Transverse colon (tissue), 4 donors: ENCODE results near the gene SRP9. TPM values are rescaled to one million over a fixed set of nuclear protein-coding genes. Genes with fewer than 3 reads are reported as not detected.

Source experiments
- DNase-seq: peaks from one replicate; pipeline ENCODE4 v3.0.0-alpha.2; 2019
- H3K27ac ChIP-seq, 4 donors: fragments of 200-600 bp; sonication (generic); 2 replicates each; pipeline ENCODE4 v1.5.1; 2016 to 2018; ENCODE audit warnings: inconsistent platforms in 4 of 4
- H3K27me3 ChIP-seq: fragments of 200-600 bp; sonication (generic); 2 replicates; pipeline ENCODE4 v1.5.1; 2017; ENCODE audit warnings: inconsistent platforms
- H3K36me3 ChIP-seq, 4 donors: fragments of 200-600 bp; sonication (generic); 2 replicates each; pipeline ENCODE4 v1.5.1; 2017 to 2019; ENCODE audit warnings: inconsistent platforms in 4 of 4
- H3K4me1 ChIP-seq, 4 donors: fragments of 200-600 bp; sonication (generic); 2 replicates each; pipeline ENCODE4 v1.5.1; 2017 to 2020; ENCODE audit warnings: inconsistent platforms in 4 of 4
- H3K4me3 ChIP-seq, 4 donors: fragments of 200-600 bp; sonication (generic); 1 replicate in 1 of 4; 2 replicates in 3 of 4; pipeline versions ENCODE4 v1.5.1 to v1.6.1; 2017 to 2019; ENCODE audit warnings: inconsistent platforms in 4 of 4
- H3K9me3 ChIP-seq, 2 donors: fragments of 200-600 bp; sonication (generic); 2 replicates each; pipeline ENCODE4 v1.5.1; 2017 to 2019; ENCODE audit warnings: inconsistent platforms in 2 of 2
- CTCF ChIP-seq, 5 experiments: fragments of 200-600 bp in 3 of 5; fragments of 450-650 bp in 2 of 5; sonication (generic) in 3 of 5; IDR thresholded peaks; 1 replicate in 2 of 5; 2 replicates in 3 of 5; pipeline ENCODE4 v1.5.1; 2016 to 2017; ENCODE audit warnings: antibody characterized with exemption in 5 of 5, inconsistent platforms in 3 of 5, mild to moderate bottlenecking in 2 of 5, moderate library complexity in 1 of 5
- EP300 ChIP-seq: sonication (generic); formaldehyde crosslinking; IDR thresholded peaks from one replicate; pipeline ENCODE4 v1.6.1; 2017; ENCODE audit warnings: antibody characterized with exemption, low read depth
- POLR2A ChIP-seq: fragments of 450-650 bp; IDR thresholded peaks from one replicate; pipeline ENCODE4 v1.6.1; 2016; ENCODE audit warnings: antibody characterized with exemption, mild to moderate bottlenecking, moderate library complexity
- POLR2AphosphoS5 ChIP-seq, 3 donors: sonication (generic); formaldehyde crosslinking; IDR thresholded peaks; one replicate each; pipeline ENCODE4 v1.6.1; 2016; ENCODE audit warnings: antibody characterized with exemption in 3 of 3
- WGBS, 2 donors: methylation state at CpG; one replicate each; pipeline ENCODE4 v1.1.5; 2018; ENCODE audit warnings: low coverage in 1 of 2; 5-methylcytosine and 5-hydroxymethylcytosine counted together
- in situ Hi-C, 4 donors: fragments of 200-750 bp; cut with MboI; loops; one replicate each; pipeline versions ENCODE4 v1.15.0 to v1.15.1; 2017; ENCODE audit warnings: low sequenced_read_pairs in 3 of 4, low pct_ligation_motif_present in 1 of 4, low pct_unique_long_range_greater_than_20kb in 1 of 4
- intact Hi-C: fragments of 100-400 bp; cut with DNase I; formaldehyde crosslinking; loops from one replicate; pipeline ENCODE4 v1.15.1; 2023; ENCODE audit warnings: low total_unique reads
- total RNA-seq, 4 donors: library from RNA; depleted of rRNA; stranded (reverse); fragments of >200 nt; gene quantifications; one replicate each; pipeline ENCODE4 v1.1.0, GENCODE V29; 2016

The SRP9 gene
- total RNA-seq, 4 donors from 2014 or later: 42.3 to 208 (median 117) TPM

- peaks cover 0 to 12% (median 4%) of the 10 kb centered on the region in 4 donors for H3K4me1 ChIP-seq
- DNase-seq: no peak
- no peaks in the 10 kb centered on the region for H3K9me3 ChIP-seq
- H3K27me3 ChIP-seq: no peaks in the 10 kb centered on the region
- in situ Hi-C loops (no loop called here), intact Hi-C loops (no loop called here)
- H3K4me3 ChIP-seq: no peak overlapping the region
- TF ChIP-seq POLR2A (no peak), EP300 (no peak), CTCF (IDR thresholded peaks at IDR 0.05) (no peak), POLR2AphosphoS5 (IDR thresholded peaks at IDR 0.05) (no peak)
- no peak overlapping the region for H3K27ac ChIP-seq
- 88 to 91% methylated on average over 4 to 5 of the region's 5 CpGs for WGBS, 2 donors
- H3K36me3 ChIP-seq: no peaks in the 10 kb centered on the region
Observed at GRCh38 chr1:225739542-225740107, 38.0 kb upstream of the SRP9 start.

- H3K4me3 ChIP-seq: no peak overlapping the region
- in situ Hi-C loops (no loop called here), intact Hi-C loops (no loop called here)
- H3K9me3 ChIP-seq: no peaks in the 10 kb centered on the region
- TF ChIP-seq EP300: no peak
- no peak for TF ChIP-seq CTCF (IDR thresholded peaks at IDR 0.05)
- TF ChIP-seq POLR2A: no peak
- TF ChIP-seq POLR2AphosphoS5 (IDR thresholded peaks at IDR 0.05): no peak
- no peak for DNase-seq
- H3K36me3 ChIP-seq: no peaks in the 10 kb centered on the region
- H3K27me3 ChIP-seq: no peaks in the 10 kb centered on the region
- peak overlapping the region in 3 of 4 donors; percentile 22 to 94 (median 89) for H3K27ac ChIP-seq
- peaks cover 7 to 20% (median 17%) of the 10 kb centered on the region in 4 donors for H3K4me1 ChIP-seq
- WGBS, 2 donors: 60 to 95% methylated on average over 1 to 2 of the region's 2 CpGs
Observed at GRCh38 chr1:225744745-225745144, 32.9 kb upstream of the SRP9 start.

GRCh38 chr1:225745273-225745672 is 32.4 kb upstream of the SRP9 start:
- H3K27ac ChIP-seq: peak overlapping the region; percentile 85 to 94 (median 90)
- H3K9me3 ChIP-seq: no peaks in the 10 kb centered on the region
- intact Hi-C loops (no loop called here), in situ Hi-C loops (no loop called here)
- TF ChIP-seq EP300 (no peak), CTCF (IDR thresholded peaks at IDR 0.05) (no peak), POLR2AphosphoS5 (IDR thresholded peaks at IDR 0.05) (peak in 1 of 3 donors; percentile 8), POLR2A (no peak)
- no peaks in the 10 kb centered on the region for H3K36me3 ChIP-seq
- no peak overlapping the region for H3K4me3 ChIP-seq
- H3K4me1 ChIP-seq: peaks cover 7 to 23% (median 17%) of the 10 kb centered on the region in 4 donors
- H3K27me3 ChIP-seq: no peaks in the 10 kb centered on the region
- DNase-seq: no peak

GRCh38 chr1:225746361-225747179 is 31.1 kb upstream of the SRP9 start:
- Histone ChIP-seq H3K36me3 (no peaks in the 10 kb centered on the region), H3K27me3 (no peaks in the 10 kb centered on the region), H3K4me1 (peaks cover 7 to 23% (median 17%) of the 10 kb centered on the region in 4 donors), H3K27ac (peak overlapping the region; percentile 85 to 94 (median 90)), H3K4me3 (peak overlapping the region; percentile 32 to 54 (median 35)), H3K9me3 (no peaks in the 10 kb centered on the region)
- 28 to 32% methylated on average over 5 to 18 of the region's 18 CpGs for WGBS, 2 donors
- in situ Hi-C loops: no loop called here
- peak; percentile 71 for DNase-seq
- no peak for TF ChIP-seq EP300
- peak in 4 of 5 experiments; percentile 8 to 49 (median 36) for TF ChIP-seq CTCF (IDR thresholded peaks at IDR 0.05)
- TF ChIP-seq POLR2A: peak; percentile 67
- TF ChIP-seq POLR2AphosphoS5 (IDR thresholded peaks at IDR 0.05): peak; percentile 56 to 79 (median 74)
- intact Hi-C loops: no loop called here
